ENCODE measurements around the gene ZNF699. TPM values are rescaled to one million over a fixed set of nuclear protein-coding genes. Genes with fewer than 3 reads are reported as not detected.

ZNF699 gene
- total and polyA plus RNA-seq, 2 experiments from 2014 or later = 3.7 to 12.4 TPM

DNA sequence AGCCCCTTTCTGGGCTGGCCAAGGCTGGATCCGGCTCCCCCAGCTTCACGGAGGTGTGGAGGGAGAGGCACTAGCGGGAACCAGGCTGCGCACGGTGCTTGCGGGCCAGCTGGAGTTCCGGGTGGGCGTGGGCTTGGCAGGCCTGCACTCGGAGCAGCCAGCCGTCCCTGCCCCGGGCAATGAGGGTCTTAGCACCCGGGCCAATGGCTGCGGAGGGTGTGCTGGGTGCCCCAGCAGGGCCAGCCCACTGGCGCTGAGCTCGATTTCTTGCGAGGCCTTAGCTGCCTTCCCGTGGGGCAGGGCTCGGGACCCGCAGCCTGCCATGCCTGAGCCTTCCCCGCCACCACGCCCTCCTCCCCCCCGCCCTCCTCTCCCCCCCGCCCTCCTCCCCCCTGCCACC is 11.7 kb upstream of the ZNF699 start:
- Histone ChIP-seq H3K27ac (no peak overlapping the region), H3K9me3 (ENCODE audit: low read depth) (no peaks in the 10 kb centered on the region), H3K9me2 (ENCODE audit: insufficient read depth) (no peaks in the 10 kb centered on the region), H3K36me3 (ENCODE audit: low read depth) (0 out of 2 replicates have a peak, but pooled peaks cover 1% of the 10 kb centered on the region), H3F3A (ENCODE audit: insufficient read depth) (peaks cover 14% of the 10 kb centered on the region; the same call in 1 of the 2 replicates), H4K20me1 (ENCODE audit: insufficient read depth) (no peaks in the 10 kb centered on the region), H3K4me3 (no peak overlapping the region), H3K9ac (no peak overlapping the region), H3K4me1 (ENCODE audit: insufficient read depth) (no peaks in the 10 kb centered on the region), H3K79me2 (ENCODE audit: insufficient read depth) (peaks cover 17% of the 10 kb centered on the region), H3K27me3 (replicated peaks; ENCODE audit: insufficient read depth) (no peaks in the 10 kb centered on the region), H2AFZ (no peak overlapping the region), H3K4me2 (ENCODE audit: unreplicated experiment) (no peak overlapping the region)
- DNase-seq = no peak
- 85 to 91% methylated on average over 11 to 16 of the region's 23 CpGs for WGBS, 2 experiments (ENCODE audit: low coverage in 1 of 2, low lambda C conversion rate in 2 of 2, missing lambda C conversion rate in 2 of 2)
- in situ Hi-C loops (cut with MboI) = loop anchor here (25.0 kb wide), 1 partner anchor 466 kb away; no protein-coding TSS in a partner anchor
- TF ChIP-seq EZH2 (IDR thresholded peaks at IDR 0.05; ENCODE audit: insufficient read depth, poor library complexity, severe bottlenecking) (no peak), EZH2phosphoT487 (IDR thresholded peaks at IDR 0.05; ENCODE audit: insufficient read depth, low read depth) (no peak)

DNA sequence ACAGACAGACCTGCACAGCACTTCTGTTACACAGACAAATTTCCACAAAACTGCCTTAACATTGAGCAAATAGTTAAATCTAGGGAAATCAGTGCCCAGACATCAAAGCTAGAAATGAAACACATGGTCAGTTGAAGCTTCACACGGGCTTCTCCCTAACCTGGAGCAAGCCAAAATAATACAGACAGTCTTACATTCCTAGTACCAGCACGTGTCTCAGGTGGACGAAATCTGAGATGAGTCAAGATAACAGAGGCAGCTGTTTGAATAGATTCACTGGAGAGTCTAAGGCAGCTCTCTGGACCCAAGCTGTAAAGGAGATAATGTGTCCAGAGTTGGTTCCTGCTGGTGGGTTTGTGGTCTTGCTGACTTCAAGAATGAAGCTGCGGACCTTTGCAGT is 4.1 kb upstream of the ZNF699 start:
- Histone ChIP-seq H3K79me2 (ENCODE audit: insufficient read depth) (peaks cover 5% of the 10 kb centered on the region), H3K4me2 (ENCODE audit: unreplicated experiment) (no peak overlapping the region), H3K4me3 (no peak overlapping the region), H3K27ac (no peak overlapping the region), H3F3A (ENCODE audit: insufficient read depth) (peaks cover 11% of the 10 kb centered on the region), H3K9ac (no peak overlapping the region), H3K9me2 (ENCODE audit: insufficient read depth) (no peaks in the 10 kb centered on the region), H3K27me3 (replicated peaks; ENCODE audit: insufficient read depth) (no peaks in the 10 kb centered on the region), H3K9me3 (ENCODE audit: low read depth) (no peaks in the 10 kb centered on the region), H3K4me1 (ENCODE audit: insufficient read depth) (no peaks in the 10 kb centered on the region), H2AFZ (no peak overlapping the region), H3K36me3 (ENCODE audit: low read depth) (no peaks in the 10 kb centered on the region), H4K20me1 (ENCODE audit: insufficient read depth) (no peaks in the 10 kb centered on the region)
- in situ Hi-C loops (cut with MboI) = loop anchor here (25.0 kb wide), 1 partner anchor 474 kb away; no protein-coding TSS in a partner anchor
- TF ChIP-seq EZH2 (IDR thresholded peaks at IDR 0.05; ENCODE audit: insufficient read depth, poor library complexity, severe bottlenecking) = no peak
- TF ChIP-seq EZH2phosphoT487 (IDR thresholded peaks at IDR 0.05; ENCODE audit: insufficient read depth, low read depth) = no peak
- DNase-seq = no peak
- 61 to 63% methylated on average over 4 of the region's 4 CpGs for WGBS, 2 experiments (ENCODE audit: low coverage in 1 of 2, low lambda C conversion rate in 2 of 2, missing lambda C conversion rate in 2 of 2)

DNA sequence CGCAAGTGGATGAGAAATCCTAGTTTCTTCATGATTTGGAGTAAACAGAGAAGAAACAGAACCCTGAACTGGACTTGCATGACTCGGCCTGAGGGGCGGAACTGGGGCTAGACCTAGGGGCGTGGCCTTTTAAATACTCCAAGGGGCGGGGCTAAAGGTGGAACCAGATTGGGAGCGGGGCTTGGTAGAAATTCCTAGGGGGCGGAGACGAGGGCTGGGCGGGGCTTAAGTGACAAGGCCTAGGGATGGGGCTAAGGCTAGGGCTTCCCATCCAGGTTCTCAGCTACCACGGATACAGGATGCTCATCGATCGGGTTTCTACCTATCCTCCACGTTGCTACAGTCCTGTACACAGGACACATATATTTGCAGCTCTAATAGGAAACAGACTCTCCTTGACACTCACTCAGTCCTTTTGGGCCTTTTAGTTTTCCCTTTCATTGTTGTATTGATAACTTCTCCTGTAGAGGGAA is 372 bp upstream of the ZNF699 start:
- peak overlapping the region; percentile 94 for H3K9ac ChIP-seq
- H3K4me3 ChIP-seq = peak overlapping the region; percentile 90
- 1 to 2% methylated on average over 13 of the region's 13 CpGs for WGBS, 2 experiments (ENCODE audit: low coverage in 1 of 2, low lambda C conversion rate in 2 of 2, missing lambda C conversion rate in 2 of 2)
- peak overlapping the region; percentile 84 for H3K4me2 ChIP-seq (ENCODE audit: unreplicated experiment)
- in situ Hi-C loops (cut with MboI) = loop anchor here (25.0 kb wide), 1 partner anchor 477 kb away; no protein-coding TSS in a partner anchor
- DNase-seq = peak; percentile 99
- no peaks in the 10 kb centered on the region for H3K9me3 ChIP-seq (ENCODE audit: low read depth)
- H3K9me2 ChIP-seq (ENCODE audit: insufficient read depth) = no peaks in the 10 kb centered on the region
- no peaks in the 10 kb centered on the region for H3K27me3 ChIP-seq (replicated peaks; ENCODE audit: insufficient read depth)
- peak overlapping the region; percentile 85 for H2AFZ ChIP-seq
- peaks cover 32% of the 10 kb centered on the region for H3K79me2 ChIP-seq (ENCODE audit: insufficient read depth)
- H3K4me1 ChIP-seq (ENCODE audit: insufficient read depth) = peaks cover 20% of the 10 kb centered on the region
- H4K20me1 ChIP-seq (ENCODE audit: insufficient read depth) = no peaks in the 10 kb centered on the region
- H3K27ac ChIP-seq = peak overlapping the region; percentile 93
- H3K36me3 ChIP-seq (ENCODE audit: low read depth) = 0 out of 2 replicates have a peak, but pooled peaks cover 2% of the 10 kb centered on the region
- peaks cover 20% of the 10 kb centered on the region for H3F3A ChIP-seq (ENCODE audit: insufficient read depth)
- TF ChIP-seq EZH2 (IDR thresholded peaks at IDR 0.05; ENCODE audit: insufficient read depth, poor library complexity, severe bottlenecking) (no peak), EZH2phosphoT487 (IDR thresholded peaks at IDR 0.05; ENCODE audit: insufficient read depth, low read depth) (no peak)

DNA sequence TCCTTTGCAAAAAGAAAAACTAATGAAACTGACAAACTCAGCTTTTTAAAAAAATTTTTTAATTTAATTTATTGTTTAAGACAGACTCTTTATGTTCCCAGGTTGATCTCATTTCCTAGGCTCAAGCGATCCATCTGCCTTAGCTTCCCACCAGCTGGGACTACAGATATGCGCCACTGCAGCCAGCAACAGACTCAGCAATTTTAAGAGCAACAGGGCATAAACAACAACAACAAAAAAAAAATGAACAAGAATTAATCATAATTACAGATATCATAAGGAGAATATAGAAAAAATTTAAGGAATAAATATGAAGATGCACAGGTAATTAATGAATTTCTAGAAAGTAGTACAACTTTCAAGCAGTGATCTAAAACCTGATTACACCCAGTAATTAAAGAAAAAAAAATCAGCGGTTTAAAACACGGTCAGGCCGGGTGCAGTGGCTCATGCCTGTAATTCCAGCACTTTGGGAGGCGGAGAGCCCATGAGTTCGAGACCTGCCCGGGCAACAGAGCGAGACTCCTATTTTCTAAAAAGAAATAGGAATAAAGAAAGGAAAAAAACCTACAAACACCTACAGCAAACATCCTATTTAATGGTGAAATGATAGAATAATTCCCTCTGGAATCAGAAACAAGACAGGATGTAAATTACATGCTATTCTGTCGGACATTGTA is 1.4 kb downstream of the ZNF699 start:
- Histone ChIP-seq H3K27me3 (replicated peaks; ENCODE audit: insufficient read depth) (no peaks in the 10 kb centered on the region), H3K36me3 (ENCODE audit: low read depth) (peaks cover 19% of the 10 kb centered on the region), H3K9ac (peak overlapping the region; percentile 94), H3K79me2 (ENCODE audit: insufficient read depth) (peaks cover 45% of the 10 kb centered on the region), H3K9me3 (ENCODE audit: low read depth) (no peaks in the 10 kb centered on the region), H4K20me1 (ENCODE audit: insufficient read depth) (no peaks in the 10 kb centered on the region), H3K4me1 (ENCODE audit: insufficient read depth) (peaks cover 20% of the 10 kb centered on the region), H3F3A (ENCODE audit: insufficient read depth) (peaks cover 20% of the 10 kb centered on the region), H3K27ac (peak overlapping the region; percentile 93; the same call in 1 of the 2 replicates), H3K9me2 (ENCODE audit: insufficient read depth) (no peaks in the 10 kb centered on the region), H2AFZ (peak overlapping the region; percentile 85; the same call in 1 of the 2 replicates), H3K4me2 (ENCODE audit: unreplicated experiment) (peak overlapping the region; percentile 84), H3K4me3 (peak overlapping the region; percentile 90)
- TF ChIP-seq EZH2 (IDR thresholded peaks at IDR 0.05; ENCODE audit: insufficient read depth, poor library complexity, severe bottlenecking) = no peak
- no peak for TF ChIP-seq EZH2phosphoT487 (IDR thresholded peaks at IDR 0.05; ENCODE audit: insufficient read depth, low read depth)
- in situ Hi-C loops (cut with MboI) = loop anchor here (25.0 kb wide), 1 partner anchor 479 kb away; no protein-coding TSS in a partner anchor
- 49% methylated on average over 10 of the region's 10 CpGs for WGBS, 2 experiments (ENCODE audit: low coverage in 1 of 2, low lambda C conversion rate in 2 of 2, missing lambda C conversion rate in 2 of 2)
- DNase-seq = peak; percentile 24

Measured in GM23248 (cell line).